ENCODE results near the gene EXOG. TPM values are rescaled to one million over a fixed set of nuclear protein-coding genes. Genes with fewer than 3 reads are reported as not detected.

The EXOG gene, protein sequence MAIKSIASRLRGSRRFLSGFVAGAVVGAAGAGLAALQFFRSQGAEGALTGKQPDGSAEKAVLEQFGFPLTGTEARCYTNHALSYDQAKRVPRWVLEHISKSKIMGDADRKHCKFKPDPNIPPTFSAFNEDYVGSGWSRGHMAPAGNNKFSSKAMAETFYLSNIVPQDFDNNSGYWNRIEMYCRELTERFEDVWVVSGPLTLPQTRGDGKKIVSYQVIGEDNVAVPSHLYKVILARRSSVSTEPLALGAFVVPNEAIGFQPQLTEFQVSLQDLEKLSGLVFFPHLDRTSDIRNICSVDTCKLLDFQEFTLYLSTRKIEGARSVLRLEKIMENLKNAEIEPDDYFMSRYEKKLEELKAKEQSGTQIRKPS
- 3.5 TPM for total RNA-seq

DNA sequence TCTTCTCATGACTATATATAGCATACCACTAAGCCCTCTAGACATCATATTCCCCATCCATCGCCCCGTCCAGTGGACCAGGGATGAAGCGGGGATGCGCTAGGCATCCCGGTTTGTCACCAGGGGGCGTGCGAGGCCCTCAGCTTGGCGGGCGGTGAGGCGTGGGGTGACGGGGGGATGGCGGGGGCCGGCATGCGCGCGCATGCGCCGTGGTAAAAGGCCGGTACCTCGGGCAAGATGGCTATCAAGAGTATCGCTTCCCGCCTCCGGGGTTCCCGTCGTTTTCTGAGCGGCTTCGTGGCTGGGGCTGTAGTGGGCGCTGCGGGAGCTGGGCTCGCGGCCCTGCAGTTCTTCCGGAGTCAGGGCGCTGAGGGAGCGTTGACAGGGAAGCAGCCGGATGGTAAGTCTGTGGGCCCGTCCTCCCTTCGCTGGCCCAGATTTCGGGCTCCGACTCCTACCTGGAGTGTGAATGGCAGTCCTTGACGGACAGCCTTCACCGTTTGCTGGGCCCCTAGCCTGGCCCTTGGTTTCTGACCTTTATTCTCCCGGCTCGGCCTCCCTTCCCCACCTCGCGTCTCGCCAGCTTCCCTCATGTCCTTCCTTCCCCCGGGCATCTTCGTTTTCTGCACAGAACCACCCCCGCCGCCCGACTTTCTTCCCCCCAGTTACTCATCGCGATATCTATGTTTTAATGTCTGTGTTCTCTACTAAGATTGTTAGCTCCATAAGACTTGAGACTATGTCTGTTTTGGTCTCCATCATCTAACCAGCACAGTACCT, at the start of gene EXOG:
Gene EXOG (plus strand): TSS at position 210 of the 780 bp plus-strand sequence. CDS start 28 bp downstream, at position 238.
- ATAC-seq: peak; percentile 94

- no peak for ATAC-seq
Measured at GRCh38 chr3:38446812-38447211, 49.3 kb upstream of the EXOG start.

- no peak for ATAC-seq
Measured at GRCh38 chr3:38450853-38451252, 45.3 kb upstream of the EXOG start.

DNA sequence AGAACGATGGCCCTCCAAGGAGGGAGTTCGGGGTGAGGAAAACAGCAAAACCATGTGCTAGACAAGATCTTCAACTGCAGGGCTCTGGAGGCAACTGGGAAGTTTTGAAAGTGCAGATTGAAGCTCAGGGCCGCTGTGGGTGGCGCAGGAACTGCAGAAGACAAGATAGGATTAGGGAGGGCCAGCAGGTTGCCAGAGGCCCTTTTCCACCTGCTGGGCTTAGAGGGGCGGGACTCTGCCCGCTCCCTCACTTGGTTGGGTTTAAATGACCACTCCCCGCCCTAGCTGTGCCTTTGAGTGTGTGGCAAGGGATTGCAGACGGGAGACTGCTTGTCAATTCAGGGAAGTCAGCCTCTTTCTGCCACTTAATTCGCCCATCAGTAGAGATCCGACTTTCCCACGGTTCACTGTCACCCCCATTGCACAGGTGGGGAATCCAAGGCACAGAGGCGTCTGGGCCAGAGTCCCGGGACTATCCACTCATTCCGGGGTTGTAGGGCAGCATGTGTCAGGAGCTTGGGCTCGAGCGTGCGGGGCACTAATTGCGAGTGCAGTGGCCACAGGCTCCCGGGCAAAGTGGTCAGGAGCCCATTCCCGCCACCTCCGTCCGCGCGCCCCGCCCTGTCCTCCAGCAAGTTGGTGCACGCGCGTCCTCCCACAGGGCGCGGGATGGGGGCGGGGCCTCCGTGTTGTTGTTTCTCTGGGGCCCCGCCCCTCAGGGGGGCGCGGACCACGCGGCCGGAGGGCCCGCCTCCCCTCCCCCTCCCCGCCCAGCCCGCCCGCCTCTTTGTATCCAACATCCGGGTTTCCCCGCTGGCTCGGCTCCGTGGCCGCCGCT, 42.8 kb upstream of the EXOG start, which contains the start of gene ACVR2B:
Gene ACVR2B (plus strand): TSS at position 816 of the 838 bp plus-strand sequence. CDS start 433 bp downstream, outside the sequence.
- ATAC-seq: peak; percentile 83

- ATAC-seq: no peak
Measured at GRCh38 chr3:38453913-38454177, 42.3 kb upstream of the EXOG start.

DNA sequence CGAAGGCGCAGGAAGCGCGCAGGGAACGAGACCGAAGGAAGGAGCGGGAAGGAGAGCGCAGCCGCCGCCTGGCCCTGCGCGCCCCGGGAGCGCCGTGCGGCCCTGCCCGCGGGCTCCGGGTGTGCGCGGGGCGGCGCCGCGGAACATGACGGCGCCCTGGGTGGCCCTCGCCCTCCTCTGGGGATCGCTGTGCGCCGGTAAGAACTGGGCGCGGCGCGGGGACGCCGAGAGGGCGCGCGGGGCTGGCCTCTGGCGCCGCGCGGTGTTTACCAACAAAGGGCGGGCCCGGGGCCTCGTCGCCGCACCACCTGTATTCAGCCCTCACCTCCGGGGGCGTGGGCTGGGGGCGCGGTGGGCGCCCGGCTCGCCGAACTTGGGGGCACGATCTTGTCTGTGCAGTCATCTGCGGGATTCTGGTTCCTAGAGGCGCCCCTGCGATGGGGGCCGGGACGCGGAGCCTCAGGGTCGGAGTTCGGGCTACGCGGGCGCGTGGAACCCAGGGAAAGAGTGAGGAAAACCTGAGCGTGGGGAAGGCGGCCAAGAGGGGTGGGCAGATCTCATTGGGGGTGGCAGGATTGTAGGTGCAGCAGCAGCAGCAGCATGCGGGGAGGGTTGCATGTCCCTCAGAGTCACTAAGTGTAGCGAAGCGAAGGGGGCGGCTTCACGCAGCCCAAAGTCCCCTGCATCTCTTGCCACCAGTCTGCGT, 41.8 kb upstream of the EXOG start:
- ATAC-seq: peak; percentile 83

GRCh38 chr3:38454884-38455638, 41.1 kb upstream of the EXOG start:
- peak; percentile 52 for ATAC-seq

- ATAC-seq: no peak
Measured at GRCh38 chr3:38455639-38456430, 40.3 kb upstream of the EXOG start.

GRCh38 chr3:38457111-38458003, 38.8 kb upstream of the EXOG start:
- ATAC-seq: no peak

DNA sequence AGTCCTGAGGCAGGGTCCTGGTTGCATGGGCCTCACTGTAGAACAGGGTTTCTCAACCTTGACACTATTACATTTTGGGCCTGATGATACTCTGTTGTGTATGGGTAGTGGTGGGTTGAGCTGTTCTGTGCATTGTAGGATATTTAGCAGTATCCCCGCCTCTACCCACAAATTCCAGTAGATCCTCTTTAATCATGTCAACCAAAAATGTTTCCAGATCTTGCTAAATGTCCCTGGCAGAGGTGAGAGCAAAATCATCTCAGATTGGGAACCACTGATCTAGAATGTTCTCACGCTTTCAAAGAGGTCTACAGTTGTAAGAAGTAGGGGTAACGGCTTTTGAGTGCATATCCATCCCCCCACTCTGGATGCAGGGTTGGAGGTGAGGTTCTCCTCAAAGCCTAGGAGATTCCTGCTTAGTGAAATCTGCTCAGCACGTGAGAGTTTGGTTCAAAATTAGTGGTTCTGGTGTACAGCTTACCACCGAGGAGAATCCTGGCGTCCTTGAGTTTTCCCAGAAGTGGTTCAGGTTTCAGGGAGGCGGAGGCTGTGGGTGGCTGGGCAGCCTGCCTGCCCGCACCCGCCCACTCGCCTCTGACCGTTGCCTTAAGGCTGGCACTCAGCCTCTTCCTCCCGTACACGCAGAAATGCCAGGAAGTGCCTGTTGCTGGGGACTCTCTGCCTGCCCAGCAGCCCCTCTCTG, 37.2 kb upstream of the EXOG start:
- peak; percentile 27 for ATAC-seq

- ATAC-seq: no peak
Measured at GRCh38 chr3:38459499-38460048, 36.6 kb upstream of the EXOG start.

- no peak for ATAC-seq
Measured at GRCh38 chr3:38460377-38461270, 35.5 kb upstream of the EXOG start.

GRCh38 chr3:38465588-38466154, 30.5 kb upstream of the EXOG start:
- ATAC-seq: no peak

- no peak for ATAC-seq
Measured at GRCh38 chr3:38468765-38469164, 27.4 kb upstream of the EXOG start.

GRCh38 chr3:38469852-38470251, 26.3 kb upstream of the EXOG start:
- no peak for ATAC-seq

GRCh38 chr3:38471260-38471857, 24.8 kb upstream of the EXOG start:
- no peak for ATAC-seq

DNA sequence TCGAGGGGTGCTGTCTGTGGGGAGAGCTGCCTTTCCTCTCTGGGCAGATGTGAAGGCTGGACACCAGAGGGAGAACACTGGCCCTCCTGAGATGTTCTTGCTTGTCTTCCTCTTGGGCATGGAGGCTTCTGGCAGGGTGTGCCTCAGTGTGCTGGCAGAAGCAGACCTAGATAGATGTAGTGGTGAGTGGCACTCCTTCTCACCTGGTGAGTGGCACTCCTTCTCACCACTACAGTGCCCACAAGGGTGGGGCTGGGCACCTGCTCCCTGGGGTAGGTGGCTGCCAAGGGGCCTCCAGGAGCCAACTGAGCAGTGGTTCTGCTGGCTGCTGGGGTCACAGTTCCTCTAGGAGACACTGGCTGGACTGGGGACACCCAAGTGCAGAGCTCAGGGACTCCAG, 23.8 kb upstream of the EXOG start:
- peak; percentile 20 for ATAC-seq
